Left lung (tissue), 10 donors: Measurements from ENCODE around the gene TOMM7. TPM values are rescaled to one million over a fixed set of nuclear protein-coding genes. Genes with fewer than 3 reads are reported as not detected.

Experiments used
- ATAC-seq: fragments of 200-7000 bp; cut with Tn5 transposase; one replicate; pipeline ENCODE4 v1.9.1; 2020; ENCODE audit warnings: moderate library complexity
- DNase-seq, 4 donors: peaks; one replicate each; pipeline ENCODE4 v3.0.0-alpha.2; 2013 to 2020
- H3K27ac ChIP-seq, 2 donors: fragments of 200-600 bp; sonication (generic) in 1 of 2; one replicate each; pipeline versions ENCODE4 v1.5.0 to v1.8.0; 2020 to 2021
- H3K27me3 ChIP-seq, 2 donors: fragments of 200-600 bp; sonication (generic) in 1 of 2; one replicate each; pipeline versions ENCODE4 v1.5.0 to v1.8.0; 2020 to 2021
- H3K36me3 ChIP-seq, 2 donors: fragments of 200-600 bp; sonication (generic) in 1 of 2; one replicate each; pipeline versions ENCODE4 v1.5.0 to v1.8.0; 2020 to 2021
- H3K4me1 ChIP-seq, 2 donors: fragments of 200-600 bp; one replicate each; pipeline ENCODE4 v1.8.0; 2021
- H3K4me3 ChIP-seq, 2 donors: fragments of 200-600 bp; sonication (generic) in 1 of 2; one replicate each; pipeline versions ENCODE4 v1.5.0 to v1.8.0; 2020 to 2021; ENCODE audit warnings: mild to moderate bottlenecking in 1 of 2
- H3K9me3 ChIP-seq, 2 donors: fragments of 200-600 bp; sonication (generic) in 1 of 2; one replicate each; pipeline versions ENCODE4 v1.5.0 to v1.8.0; 2020 to 2021
- intact Hi-C, 2 donors: fragments of 100-400 bp; cut with DNase I; formaldehyde crosslinking; loops; one replicate each; pipeline versions ENCODE4 v1.11.2 to v1.14.2; 2022
- polyA plus RNA-seq, 6 donors: library from polyadenylated mRNA; unstranded; fragments of 120-200 nt; gene quantifications; one replicate each; pipeline ENCODE4 v1.2.1, GENCODE V29; 2013; ENCODE audit not compliant: insufficient read length in 6 of 6
- total RNA-seq, 2 donors: library from RNA; stranded (reverse); fragmentation: NEBNext Ultra II Directional; extraction: Animal tissue kit (Norgen Biotek cat#: 25700); gene quantifications; one replicate each; pipeline ENCODE4 v1.2.1, GENCODE V29; 2021
- TF ChIP-seq, protein P1 (sequence below), 2 donors: fragments of 200-600 bp; sonication (generic) in 1 of 2; IDR thresholded peaks; one replicate each; pipeline versions ENCODE4 v1.5.0 to v1.8.0; 2021; ENCODE audit warnings: antibody characterized with exemption in 2 of 2
- donor health status: DM: no; HTN: yes; CAD: no.
- donor health status: DM: no; HTN: no; CAD: no.

TOMM7 gene
- total and polyA plus RNA-seq, 8 donors: 234 to 580 (median 504) TPM

DNA sequence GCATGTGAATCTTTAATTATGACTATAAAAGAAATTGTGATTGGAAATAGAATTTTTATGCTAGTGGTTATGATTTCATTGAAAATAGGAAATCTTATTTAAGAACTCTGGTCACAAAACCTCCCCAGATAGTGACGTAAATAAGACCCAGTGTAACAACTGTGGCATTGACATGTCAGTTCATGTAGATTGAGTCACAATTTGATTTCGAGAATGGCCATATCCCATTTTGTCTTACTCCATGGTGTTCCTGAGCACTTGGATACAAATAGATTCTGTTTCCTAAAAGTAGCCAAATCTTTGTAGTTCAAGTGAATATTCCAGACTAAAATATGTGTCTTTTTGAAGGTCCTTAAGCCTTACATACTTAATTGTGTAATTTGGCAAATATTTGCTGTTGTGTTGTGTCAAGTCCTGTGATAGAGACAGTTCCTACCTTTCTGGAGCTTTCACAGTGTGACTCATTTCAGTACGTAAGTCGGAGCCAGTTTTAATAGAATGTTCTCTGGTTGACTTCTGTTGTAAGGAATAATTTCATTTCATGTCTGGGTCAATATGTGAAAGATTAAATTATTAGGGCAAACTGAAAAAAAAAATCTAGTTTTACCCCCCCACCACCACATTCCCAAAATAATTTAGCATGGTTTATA is 37.1 kb upstream of the TOMM7 start:
- ATAC-seq (peak; percentile 41), DNase-seq (no peak)
- Histone ChIP-seq H3K27ac (peak overlapping the region; percentile 40 to 62), H3K9me3 (no peaks in the 10 kb centered on the region), H3K4me3 (no peak overlapping the region), H3K36me3 (peaks cover 0 to 8% of the 10 kb centered on the region in 2 donors), H3K27me3 (no peaks in the 10 kb centered on the region), H3K4me1 (peaks cover 3 to 31% of the 10 kb centered on the region in 2 donors)
- TF ChIP-seq, protein P1, sequence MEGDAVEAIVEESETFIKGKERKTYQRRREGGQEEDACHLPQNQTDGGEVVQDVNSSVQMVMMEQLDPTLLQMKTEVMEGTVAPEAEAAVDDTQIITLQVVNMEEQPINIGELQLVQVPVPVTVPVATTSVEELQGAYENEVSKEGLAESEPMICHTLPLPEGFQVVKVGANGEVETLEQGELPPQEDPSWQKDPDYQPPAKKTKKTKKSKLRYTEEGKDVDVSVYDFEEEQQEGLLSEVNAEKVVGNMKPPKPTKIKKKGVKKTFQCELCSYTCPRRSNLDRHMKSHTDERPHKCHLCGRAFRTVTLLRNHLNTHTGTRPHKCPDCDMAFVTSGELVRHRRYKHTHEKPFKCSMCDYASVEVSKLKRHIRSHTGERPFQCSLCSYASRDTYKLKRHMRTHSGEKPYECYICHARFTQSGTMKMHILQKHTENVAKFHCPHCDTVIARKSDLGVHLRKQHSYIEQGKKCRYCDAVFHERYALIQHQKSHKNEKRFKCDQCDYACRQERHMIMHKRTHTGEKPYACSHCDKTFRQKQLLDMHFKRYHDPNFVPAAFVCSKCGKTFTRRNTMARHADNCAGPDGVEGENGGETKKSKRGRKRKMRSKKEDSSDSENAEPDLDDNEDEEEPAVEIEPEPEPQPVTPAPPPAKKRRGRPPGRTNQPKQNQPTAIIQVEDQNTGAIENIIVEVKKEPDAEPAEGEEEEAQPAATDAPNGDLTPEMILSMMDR (IDR thresholded peaks at IDR 0.05): no peak
- intact Hi-C loops: no loop called here

- no peaks in the 10 kb centered on the region for H3K9me3 ChIP-seq
- intact Hi-C loops: no loop called here
- TF ChIP-seq, protein P1 (IDR thresholded peaks at IDR 0.05): no peak
- H3K27me3 ChIP-seq: no peaks in the 10 kb centered on the region
- H3K36me3 ChIP-seq: peaks cover 0 to 8% of the 10 kb centered on the region in 2 donors
- H3K4me1 ChIP-seq: peaks cover 3 to 33% of the 10 kb centered on the region in 2 donors
- no peak for DNase-seq
- peak; percentile 56 for ATAC-seq
- H3K27ac ChIP-seq: peak overlapping the region; percentile 40 to 62
- H3K4me3 ChIP-seq: no peak overlapping the region
Observed at GRCh38 chr7:22858640-22859561, 36.3 kb upstream of the TOMM7 start.

- H3K36me3 ChIP-seq: peaks cover 0 to 8% of the 10 kb centered on the region in 2 donors
- H3K27ac ChIP-seq: peak overlapping the region; percentile 40 to 62
- no peak overlapping the region for H3K4me3 ChIP-seq
- TF ChIP-seq, protein P1 (IDR thresholded peaks at IDR 0.05): no peak
- H3K4me1 ChIP-seq: peaks cover 3 to 38% of the 10 kb centered on the region in 2 donors
- H3K9me3 ChIP-seq: no peaks in the 10 kb centered on the region
- no peak for DNase-seq
- H3K27me3 ChIP-seq: no peaks in the 10 kb centered on the region
- ATAC-seq: no peak
- intact Hi-C loops: no loop called here
Observed at GRCh38 chr7:22858274-22858639, 35.6 kb upstream of the TOMM7 start.

- intact Hi-C loops: no loop called here
- H3K4me3 ChIP-seq: no peak overlapping the region
- TF ChIP-seq, protein P1 (IDR thresholded peaks at IDR 0.05): no peak
- H3K9me3 ChIP-seq: no peaks in the 10 kb centered on the region
- peaks cover 0 to 8% of the 10 kb centered on the region in 2 donors for H3K36me3 ChIP-seq
- no peaks in the 10 kb centered on the region for H3K27me3 ChIP-seq
- no peak for DNase-seq
- no peak for ATAC-seq
- H3K4me1 ChIP-seq: peaks cover 3 to 38% of the 10 kb centered on the region in 2 donors
- H3K27ac ChIP-seq: peak overlapping the region in 1 of 2 donors; percentile 29
Observed at GRCh38 chr7:22856416-22856815, 33.8 kb upstream of the TOMM7 start.

DNA sequence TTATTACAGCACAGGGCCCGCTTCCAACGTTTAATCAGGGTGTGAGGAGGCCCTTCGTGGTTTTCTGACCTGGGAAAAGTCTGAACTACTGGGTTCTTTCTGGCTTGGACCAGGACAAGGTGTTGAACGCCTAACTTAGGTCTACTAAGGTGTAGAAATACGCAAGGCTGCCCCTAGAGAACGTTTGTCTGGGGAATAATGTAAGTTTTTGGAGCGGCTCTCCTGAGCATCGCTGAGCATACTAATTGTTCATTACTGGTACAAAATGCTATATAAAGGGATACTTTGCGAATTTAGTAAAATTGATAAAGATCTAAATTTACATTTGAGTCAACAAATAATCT is 32.4 kb upstream of the TOMM7 start:
- Histone ChIP-seq H3K27ac (peak overlapping the region; percentile 82 to 92), H3K9me3 (no peaks in the 10 kb centered on the region), H3K4me3 (peak overlapping the region; percentile 69 to 70), H3K4me1 (peaks cover 3 to 38% of the 10 kb centered on the region in 2 donors), H3K27me3 (no peaks in the 10 kb centered on the region), H3K36me3 (peaks cover 0 to 8% of the 10 kb centered on the region in 2 donors)
- TF ChIP-seq, protein P1 (IDR thresholded peaks at IDR 0.05): no peak
- ATAC-seq (no peak), DNase-seq (no peak)
- intact Hi-C loops: no loop called here
